Neural progenitor cell (in vitro differentiated cells): Measurements from ENCODE around the gene ABL2. TPM values are rescaled to one million over a fixed set of nuclear protein-coding genes. Genes with fewer than 3 reads are reported as not detected.

Source experiments
- DNase-seq: peaks from one replicate; pipeline ENCODE4 v3.0.0-alpha.2; 2016; ENCODE audit warnings: low spot score
- H2AFZ ChIP-seq: fragments of 200-600 bp; sonication (generic); replicated peaks from 2 replicates; pipeline ENCODE4 v1.6.1; 2016; ENCODE audit warnings: antibody characterized with exemption
- H3F3A ChIP-seq: fragments of 200-600 bp; sonication (generic); 2 replicates; pipeline ENCODE4 v1.6.1; 2016; ENCODE audit warnings: antibody characterized with exemption, low read depth
- H3K27ac ChIP-seq: fragments of 200-600 bp; sonication (generic); 2 replicates; pipeline ENCODE4 v1.5.1; 2016; ENCODE audit warnings: mild to moderate bottlenecking
- H3K27me3 ChIP-seq: fragments of 200-600 bp; sonication (generic); 2 replicates; pipeline ENCODE4 v1.6.1; 2016; ENCODE audit warnings: mild to moderate bottlenecking, moderate library complexity
- H3K36me3 ChIP-seq: fragments of 200-600 bp; sonication (generic); 2 replicates; pipeline ENCODE4 v1.5.1; 2016
- H3K4me1 ChIP-seq: fragments of 200-600 bp; sonication (generic); 2 replicates; pipeline ENCODE4 v1.6.1; 2016; ENCODE audit warnings: mixed run types
- H3K4me2 ChIP-seq: fragments of 200-600 bp; sonication (generic); 2 replicates; pipeline ENCODE4 v1.6.1; 2016
- H3K4me3 ChIP-seq: fragments of 200-600 bp; sonication (generic); 2 replicates; pipeline ENCODE4 v1.5.1; 2016
- H3K79me2 ChIP-seq: fragments of 200-600 bp; sonication (generic); 2 replicates; pipeline ENCODE4 v1.6.1; 2016; ENCODE audit warnings: low read depth
- H3K9ac ChIP-seq: fragments of 200-600 bp; sonication (generic); 2 replicates; pipeline ENCODE4 v1.6.1; 2016
- H3K9me3 ChIP-seq: fragments of 200-600 bp; sonication (generic); 2 replicates; pipeline ENCODE4 v1.5.1; 2016; ENCODE audit warnings: low read depth
- H4K20me1 ChIP-seq: fragments of 200-600 bp; sonication (generic); 2 replicates; pipeline ENCODE4 v1.6.1; 2016; ENCODE audit warnings: low read depth
- H3K27ac Mint-ChIP-seq: 3 replicates; pipeline ENCODE4 v1.8.0; 2021; ENCODE audit warnings: mixed read lengths
- H3K27me3 Mint-ChIP-seq: 2 replicates; pipeline ENCODE4 v1.8.0; 2022; ENCODE audit warnings: low read depth, mild to moderate bottlenecking, inconsistent platforms, moderate library complexity, mixed read lengths; ENCODE audit not compliant: insufficient read depth
- H3K36me3 Mint-ChIP-seq: 3 replicates; pipeline ENCODE4 v1.8.0; 2021; ENCODE audit warnings: mixed read lengths
- H3K4me1 Mint-ChIP-seq: 3 replicates; pipeline ENCODE4 v1.8.0; 2021; ENCODE audit warnings: mixed read lengths
- H3K4me3 Mint-ChIP-seq: 3 replicates; pipeline ENCODE4 v1.8.0; 2021; ENCODE audit warnings: mild to moderate bottlenecking, moderate library complexity, mixed read lengths
- H3K9me3 Mint-ChIP-seq: 3 replicates; pipeline ENCODE4 v1.8.0; 2020; ENCODE audit warnings: mixed read lengths
- EZH2 ChIP-seq: fragments of 200-600 bp; sonication (generic); IDR thresholded peaks from 2 replicates; pipeline ENCODE4 v1.6.1; 2017; ENCODE audit warnings: antibody characterized with exemption, mild to moderate bottlenecking, moderate library complexity
- EZH2phosphoT487 ChIP-seq: fragments of 200-600 bp; sonication (generic); IDR thresholded peaks from 2 replicates; pipeline ENCODE4 v1.6.1; 2017; ENCODE audit warnings: antibody characterized with exemption
- total RNA-seq: library from RNA; depleted of rRNA; stranded (reverse); fragments of >200 nt; gene quantifications from 2 replicates; pipeline ENCODE4 v1.2.3, GENCODE V29; 2015; ENCODE audit warnings: low replicate concordance
- TF ChIP-seq, protein P1 (sequence below): fragments of 200-600 bp; sonication (generic); IDR thresholded peaks from 2 replicates; pipeline ENCODE4 v1.5.1; 2017; ENCODE audit warnings: antibody characterized with exemption, mild to moderate bottlenecking

The ABL2 gene
- total RNA-seq, 1 donor from 2014 or later: 17.9 TPM

GRCh38 chr1:179089827-179090482 lies 139.5 kb downstream of the ABL2 start:
- Histone ChIP-seq H3K36me3 (no peaks in the 10 kb centered on the region), H3K27me3 (no peaks in the 10 kb centered on the region), H3F3A (no peaks in the 10 kb centered on the region), H4K20me1 (no peaks in the 10 kb centered on the region), H3K27ac (no peak overlapping the region), H3K79me2 (no peaks in the 10 kb centered on the region), H2AFZ (no peak overlapping the region), H3K4me1 (peaks cover 5% of the 10 kb centered on the region), H3K4me3 (no peak overlapping the region), H3K4me2 (no peak overlapping the region), H3K9ac (no peak overlapping the region), H3K9me3 (no peaks in the 10 kb centered on the region)
- Mint-ChIP-seq H3K4me3 (no peak overlapping the region), H3K27ac (no peak overlapping the region), H3K4me1 (no peaks in the 10 kb centered on the region), H3K9me3 (no peaks in the 10 kb centered on the region), H3K27me3 (no peaks in the 10 kb centered on the region), H3K36me3 (peaks cover 21% of the 10 kb centered on the region)
- TF ChIP-seq EZH2phosphoT487: no peak
- no peak for TF ChIP-seq EZH2
- TF ChIP-seq, protein P1, sequence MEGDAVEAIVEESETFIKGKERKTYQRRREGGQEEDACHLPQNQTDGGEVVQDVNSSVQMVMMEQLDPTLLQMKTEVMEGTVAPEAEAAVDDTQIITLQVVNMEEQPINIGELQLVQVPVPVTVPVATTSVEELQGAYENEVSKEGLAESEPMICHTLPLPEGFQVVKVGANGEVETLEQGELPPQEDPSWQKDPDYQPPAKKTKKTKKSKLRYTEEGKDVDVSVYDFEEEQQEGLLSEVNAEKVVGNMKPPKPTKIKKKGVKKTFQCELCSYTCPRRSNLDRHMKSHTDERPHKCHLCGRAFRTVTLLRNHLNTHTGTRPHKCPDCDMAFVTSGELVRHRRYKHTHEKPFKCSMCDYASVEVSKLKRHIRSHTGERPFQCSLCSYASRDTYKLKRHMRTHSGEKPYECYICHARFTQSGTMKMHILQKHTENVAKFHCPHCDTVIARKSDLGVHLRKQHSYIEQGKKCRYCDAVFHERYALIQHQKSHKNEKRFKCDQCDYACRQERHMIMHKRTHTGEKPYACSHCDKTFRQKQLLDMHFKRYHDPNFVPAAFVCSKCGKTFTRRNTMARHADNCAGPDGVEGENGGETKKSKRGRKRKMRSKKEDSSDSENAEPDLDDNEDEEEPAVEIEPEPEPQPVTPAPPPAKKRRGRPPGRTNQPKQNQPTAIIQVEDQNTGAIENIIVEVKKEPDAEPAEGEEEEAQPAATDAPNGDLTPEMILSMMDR: no peak
- no peak for DNase-seq

DNA sequence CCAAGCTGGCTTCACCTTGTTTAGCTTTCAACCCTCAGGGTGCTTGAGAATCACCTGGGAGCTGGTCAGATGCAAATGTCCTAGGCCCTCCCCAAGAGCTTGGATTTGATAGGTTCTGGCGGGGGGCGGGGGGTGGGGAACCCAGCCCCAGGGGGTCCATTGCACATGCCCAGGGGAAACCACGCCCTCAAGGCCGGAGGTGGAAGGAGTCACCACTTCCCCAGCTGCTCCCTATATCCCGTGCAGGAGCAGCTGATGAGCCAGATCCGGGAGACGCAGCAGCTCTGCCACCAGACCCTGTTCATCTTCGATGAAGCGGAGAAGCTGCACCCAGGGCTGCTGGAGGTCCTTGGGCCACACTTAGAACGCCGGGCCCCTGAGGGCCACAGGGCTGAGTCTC lies 141.8 kb downstream of the ABL2 start:
- DNase-seq: peak; percentile 24
- Histone ChIP-seq H3K27me3 (peaks cover 10% of the 10 kb centered on the region), H3K4me3 (no peak overlapping the region), H4K20me1 (no peaks in the 10 kb centered on the region), H3K36me3 (no peaks in the 10 kb centered on the region), H3F3A (no peaks in the 10 kb centered on the region), H3K27ac (no peak overlapping the region), H3K9me3 (no peaks in the 10 kb centered on the region), H3K79me2 (no peaks in the 10 kb centered on the region), H2AFZ (no peak overlapping the region), H3K4me2 (peak overlapping the region; percentile 49), H3K9ac (no peak overlapping the region), H3K4me1 (peaks cover 5% of the 10 kb centered on the region)
- no peak overlapping the region for H3K27ac Mint-ChIP-seq
- TF ChIP-seq, protein P1: no peak
- TF ChIP-seq EZH2 (no peak), EZH2phosphoT487 (no peak)
- no peaks in the 10 kb centered on the region for H3K9me3 Mint-ChIP-seq
- no peak overlapping the region for H3K4me3 Mint-ChIP-seq
- peaks cover 9% of the 10 kb centered on the region for H3K36me3 Mint-ChIP-seq
- peaks cover 7% of the 10 kb centered on the region for H3K4me1 Mint-ChIP-seq
- no peaks in the 10 kb centered on the region for H3K27me3 Mint-ChIP-seq

GRCh38 chr1:179083533-179083932 lies 145.9 kb downstream of the ABL2 start:
- Histone ChIP-seq H3K9ac (no peak overlapping the region), H2AFZ (no peak overlapping the region), H3K4me2 (no peak overlapping the region), H3K27me3 (peaks cover 11% of the 10 kb centered on the region), H3K4me3 (no peak overlapping the region), H3F3A (peaks cover 12% of the 10 kb centered on the region), H3K79me2 (no peaks in the 10 kb centered on the region), H3K4me1 (peaks cover 5% of the 10 kb centered on the region), H4K20me1 (no peaks in the 10 kb centered on the region), H3K36me3 (no peaks in the 10 kb centered on the region), H3K27ac (no peak overlapping the region), H3K9me3 (no peaks in the 10 kb centered on the region)
- Mint-ChIP-seq H3K9me3 (no peaks in the 10 kb centered on the region), H3K27me3 (peaks cover 3% of the 10 kb centered on the region), H3K4me3 (peak overlapping the region; percentile 94), H3K36me3 (peaks cover 5% of the 10 kb centered on the region), H3K4me1 (peaks cover 18% of the 10 kb centered on the region), H3K27ac (no peak overlapping the region)
- TF ChIP-seq EZH2 (no peak), EZH2phosphoT487 (no peak)
- TF ChIP-seq, protein P1: no peak
- DNase-seq: no peak
